ENCODE results near the gene NUDT21.

The NUDT21 gene

DNA sequence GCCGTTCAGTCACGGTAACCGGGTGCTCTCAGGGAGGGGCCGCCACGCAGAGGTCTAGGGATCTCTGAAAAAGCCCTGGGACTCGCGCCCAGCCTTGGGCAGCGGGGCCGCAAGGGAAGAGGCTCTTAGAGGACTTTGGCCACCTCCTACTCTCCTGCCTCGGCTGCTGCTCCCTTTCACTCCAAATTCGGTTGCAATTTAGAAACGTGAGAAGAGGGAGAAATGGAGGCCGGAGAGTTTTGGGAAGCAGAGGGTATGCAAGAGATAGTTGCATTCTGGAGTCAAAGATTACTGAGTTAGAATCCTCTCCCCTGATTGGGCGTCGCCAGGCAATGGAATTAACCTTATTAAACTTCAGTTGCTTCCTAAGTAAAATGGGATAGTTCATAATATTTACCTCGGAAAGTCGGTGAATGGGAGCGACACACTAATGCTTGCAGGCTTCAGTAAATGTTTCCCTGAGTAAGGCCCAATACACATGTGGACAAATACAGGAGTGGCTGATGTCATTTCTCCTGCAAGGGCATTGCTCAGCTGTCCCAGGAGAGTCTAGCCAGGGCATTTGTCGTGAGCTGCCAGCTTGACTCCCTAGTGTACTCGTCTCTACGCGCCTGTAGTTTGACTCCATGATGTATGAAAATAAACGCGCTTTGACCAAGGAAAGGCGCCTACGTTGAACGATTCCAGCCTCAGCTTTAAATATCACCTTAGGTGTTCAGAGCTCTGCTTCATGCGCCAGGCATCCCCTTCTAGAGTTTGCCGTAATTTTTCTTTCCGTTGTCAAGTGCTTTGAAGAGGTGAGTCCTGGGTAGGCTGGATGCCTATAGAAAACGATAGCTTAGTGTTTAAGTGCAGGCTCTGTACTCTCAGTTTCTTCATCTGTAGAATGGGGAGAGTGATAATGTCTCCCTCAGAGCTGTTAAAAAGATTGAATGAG is 889 bp upstream of the NUDT21 start:
- Histone ChIP-seq H3K4me1 (no peaks in the 10 kb centered on the region), H3K4me3 (ENCODE audit: low read depth, low read length) (peak overlapping the region; percentile 83), H3K9me3 (no peaks in the 10 kb centered on the region), H3K36me3 (peaks cover 41% of the 10 kb centered on the region), H3K27me3 (no peaks in the 10 kb centered on the region)
- peak; percentile 65 for DNase-seq
- TF ChIP-seq, protein P1, sequence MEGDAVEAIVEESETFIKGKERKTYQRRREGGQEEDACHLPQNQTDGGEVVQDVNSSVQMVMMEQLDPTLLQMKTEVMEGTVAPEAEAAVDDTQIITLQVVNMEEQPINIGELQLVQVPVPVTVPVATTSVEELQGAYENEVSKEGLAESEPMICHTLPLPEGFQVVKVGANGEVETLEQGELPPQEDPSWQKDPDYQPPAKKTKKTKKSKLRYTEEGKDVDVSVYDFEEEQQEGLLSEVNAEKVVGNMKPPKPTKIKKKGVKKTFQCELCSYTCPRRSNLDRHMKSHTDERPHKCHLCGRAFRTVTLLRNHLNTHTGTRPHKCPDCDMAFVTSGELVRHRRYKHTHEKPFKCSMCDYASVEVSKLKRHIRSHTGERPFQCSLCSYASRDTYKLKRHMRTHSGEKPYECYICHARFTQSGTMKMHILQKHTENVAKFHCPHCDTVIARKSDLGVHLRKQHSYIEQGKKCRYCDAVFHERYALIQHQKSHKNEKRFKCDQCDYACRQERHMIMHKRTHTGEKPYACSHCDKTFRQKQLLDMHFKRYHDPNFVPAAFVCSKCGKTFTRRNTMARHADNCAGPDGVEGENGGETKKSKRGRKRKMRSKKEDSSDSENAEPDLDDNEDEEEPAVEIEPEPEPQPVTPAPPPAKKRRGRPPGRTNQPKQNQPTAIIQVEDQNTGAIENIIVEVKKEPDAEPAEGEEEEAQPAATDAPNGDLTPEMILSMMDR (IDR thresholded peaks at IDR 0.05; ENCODE audit: low read depth, low read length): no peak

DNA sequence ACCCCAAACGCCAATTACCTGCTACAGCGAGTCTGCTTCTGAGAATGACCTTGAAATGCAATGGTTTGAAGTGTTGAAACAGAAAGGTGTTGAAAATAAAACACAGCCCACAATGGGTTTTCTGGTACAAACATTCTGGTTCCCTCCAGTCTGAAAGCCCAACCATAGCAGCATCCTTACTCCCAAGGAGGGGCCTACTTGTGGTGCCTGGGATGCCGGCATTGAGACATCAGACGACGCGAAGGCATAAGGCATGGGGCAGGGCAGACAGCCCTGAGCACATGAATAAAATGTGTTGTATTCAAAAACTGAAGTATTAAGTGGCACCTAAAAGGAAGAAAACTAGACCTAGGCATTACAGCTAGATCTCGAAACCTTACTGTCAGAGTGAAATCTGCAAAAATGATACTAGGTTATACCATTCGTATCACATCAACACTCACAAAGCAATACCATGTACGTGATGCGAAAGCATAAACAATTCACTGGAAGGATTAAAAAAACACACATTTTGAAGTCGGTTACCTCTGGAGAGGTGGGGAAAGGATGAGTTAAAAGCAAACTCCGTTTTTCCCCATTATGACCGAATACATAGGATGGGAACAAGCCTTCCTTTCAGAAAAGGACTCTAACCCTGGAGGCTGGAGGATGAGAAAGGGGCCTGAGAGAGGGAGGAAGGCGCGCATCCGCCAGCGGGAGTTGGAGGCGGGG is 702 bp downstream of the NUDT21 start:
- Histone ChIP-seq H3K27me3 (no peaks in the 10 kb centered on the region), H3K9me3 (no peaks in the 10 kb centered on the region), H3K4me1 (no peaks in the 10 kb centered on the region), H3K4me3 (ENCODE audit: low read depth, low read length) (peak overlapping the region; percentile 83), H3K36me3 (peaks cover 42% of the 10 kb centered on the region)
- DNase-seq: peak; percentile 13
- TF ChIP-seq, protein P1 (IDR thresholded peaks at IDR 0.05; ENCODE audit: low read depth, low read length): no peak

DNA sequence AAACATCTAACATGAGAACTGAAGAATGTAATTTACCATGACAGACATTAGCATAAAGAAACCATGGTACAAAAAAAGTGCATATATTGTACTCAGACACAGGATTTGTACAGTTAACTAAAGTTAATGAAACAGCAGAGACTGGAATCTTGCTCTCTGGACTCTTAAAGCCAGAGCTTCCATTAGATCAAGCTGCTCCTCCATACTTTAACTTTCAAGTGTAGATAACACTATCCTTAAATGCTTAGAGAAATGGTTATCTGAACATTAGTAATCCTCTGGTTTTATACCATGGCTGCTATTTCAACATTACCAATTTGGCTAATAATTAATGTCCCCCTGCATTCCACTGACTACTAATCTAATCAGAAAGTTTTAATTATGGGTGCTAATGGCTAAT is 3.1 kb downstream of the NUDT21 start:
- no peak overlapping the region for H3K4me3 ChIP-seq (ENCODE audit: low read depth, low read length)
- peaks cover 43% of the 10 kb centered on the region for H3K36me3 ChIP-seq
- DNase-seq: no peak
- TF ChIP-seq, protein P1 (IDR thresholded peaks at IDR 0.05; ENCODE audit: low read depth, low read length): no peak
- H3K4me1 ChIP-seq: no peaks in the 10 kb centered on the region
- H3K9me3 ChIP-seq: no peaks in the 10 kb centered on the region
- no peaks in the 10 kb centered on the region for H3K27me3 ChIP-seq

DNA sequence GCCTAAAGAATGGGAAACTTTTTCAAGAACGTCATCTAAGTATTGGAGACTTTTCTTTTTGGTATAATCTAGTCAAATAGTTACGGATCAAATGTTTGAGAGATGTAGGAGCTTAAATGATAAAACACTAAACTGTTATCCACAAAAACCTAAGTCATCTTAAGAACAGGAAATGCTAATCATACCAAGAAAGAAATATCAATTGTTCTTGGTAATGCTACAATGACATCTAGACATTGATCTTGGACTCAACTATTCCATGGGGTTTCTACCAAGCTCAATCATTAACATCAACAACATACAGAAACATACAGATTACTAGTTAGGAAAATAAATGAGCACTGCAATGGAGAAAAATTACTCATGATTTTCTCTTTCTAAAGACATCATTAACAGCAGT is 3.8 kb downstream of the NUDT21 start:
- Histone ChIP-seq H3K4me1 (no peaks in the 10 kb centered on the region), H3K4me3 (ENCODE audit: low read depth, low read length) (no peak overlapping the region), H3K36me3 (peaks cover 50% of the 10 kb centered on the region), H3K9me3 (no peaks in the 10 kb centered on the region), H3K27me3 (no peaks in the 10 kb centered on the region)
- no peak for DNase-seq
- TF ChIP-seq, protein P1 (IDR thresholded peaks at IDR 0.05; ENCODE audit: low read depth, low read length): no peak

DNA sequence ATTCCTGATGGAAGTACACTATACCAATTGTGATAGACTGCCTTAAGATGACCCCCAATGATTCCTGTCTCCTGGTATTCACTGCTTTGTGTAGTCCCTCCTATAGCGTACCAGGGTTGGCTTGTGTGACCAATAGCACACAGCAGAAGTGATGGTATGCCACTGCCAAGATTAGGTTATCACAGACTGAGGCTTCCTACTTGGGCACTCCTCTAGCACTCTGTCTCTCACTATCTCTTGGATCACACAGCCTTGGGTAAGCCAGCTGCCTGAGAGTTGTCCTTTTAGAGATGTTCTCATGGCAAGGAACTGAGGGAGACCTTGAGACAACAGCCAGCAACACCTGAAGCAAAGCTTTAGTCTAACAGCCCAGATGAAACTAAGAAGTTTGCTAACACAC is 13.1 kb downstream of the NUDT21 start:
- DNase-seq: no peak
- Histone ChIP-seq H3K4me1 (no peaks in the 10 kb centered on the region), H3K27me3 (no peaks in the 10 kb centered on the region), H3K9me3 (no peaks in the 10 kb centered on the region), H3K36me3 (peaks cover 58% of the 10 kb centered on the region), H3K4me3 (ENCODE audit: low read depth, low read length) (no peak overlapping the region)
- TF ChIP-seq, protein P1 (IDR thresholded peaks at IDR 0.05; ENCODE audit: low read depth, low read length): no peak

DNA sequence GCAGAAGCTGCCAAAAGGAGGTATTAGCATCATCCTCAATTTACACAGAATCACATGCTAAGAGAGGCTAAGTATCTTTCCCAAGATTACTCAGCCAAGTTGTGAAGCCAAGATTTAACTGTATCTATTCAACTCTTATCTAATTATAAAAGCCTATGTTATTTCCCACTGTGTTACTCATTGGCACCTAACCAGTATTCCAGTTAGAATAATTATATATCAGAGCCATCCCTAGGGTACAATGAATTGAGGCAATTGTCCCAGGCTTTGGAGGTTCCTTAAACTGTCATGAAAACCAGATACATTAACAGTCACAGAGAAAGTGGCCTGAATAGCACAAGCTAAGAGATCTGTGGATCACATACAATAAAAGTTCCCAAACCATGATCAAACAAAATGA is 14.9 kb downstream of the NUDT21 start:
- Histone ChIP-seq H3K27me3 (no peaks in the 10 kb centered on the region), H3K4me3 (ENCODE audit: low read depth, low read length) (no peak overlapping the region), H3K9me3 (no peaks in the 10 kb centered on the region), H3K4me1 (no peaks in the 10 kb centered on the region), H3K36me3 (peaks cover 56% of the 10 kb centered on the region)
- TF ChIP-seq, protein P1 (IDR thresholded peaks at IDR 0.05; ENCODE audit: low read depth, low read length): no peak
- no peak for DNase-seq
